Sciatic nerve (tissue), 2 donors: ENCODE measurements around the gene MEIS2. TPM values are rescaled to one million over a fixed set of nuclear protein-coding genes. Genes with fewer than 3 reads are reported as not detected.

ENCODE experiments used
- ATAC-seq: fragments of 200-7000 bp; cut with Tn5 transposase; one replicate; pipeline ENCODE4 v1.9.1; 2020; ENCODE audit warnings: mild to moderate bottlenecking, moderate library complexity
- DNase-seq: peaks from one replicate; pipeline ENCODE4 v3.0.0-alpha.2; 2020; ENCODE audit warnings: low spot score
- intact Hi-C: fragments of 100-400 bp; cut with DNase I; formaldehyde crosslinking; loops from one replicate; pipeline ENCODE4 v1.14.2; 2022
- total RNA-seq: library from RNA; stranded (reverse); fragmentation: NEBNext Ultra II Directional; extraction: Animal tissue kit (Norgen Biotek cat#: 25700); gene quantifications from one replicate; pipeline ENCODE4 v1.2.1, GENCODE V29; 2021
- donor health status: DM: no; HTN: no; CAD: no.
- donor health status: DM: no; HTN: no; CAD: no.

MEIS2 gene
- total RNA-seq, 1 donor from 2014 or later: 22.0 TPM

DNA sequence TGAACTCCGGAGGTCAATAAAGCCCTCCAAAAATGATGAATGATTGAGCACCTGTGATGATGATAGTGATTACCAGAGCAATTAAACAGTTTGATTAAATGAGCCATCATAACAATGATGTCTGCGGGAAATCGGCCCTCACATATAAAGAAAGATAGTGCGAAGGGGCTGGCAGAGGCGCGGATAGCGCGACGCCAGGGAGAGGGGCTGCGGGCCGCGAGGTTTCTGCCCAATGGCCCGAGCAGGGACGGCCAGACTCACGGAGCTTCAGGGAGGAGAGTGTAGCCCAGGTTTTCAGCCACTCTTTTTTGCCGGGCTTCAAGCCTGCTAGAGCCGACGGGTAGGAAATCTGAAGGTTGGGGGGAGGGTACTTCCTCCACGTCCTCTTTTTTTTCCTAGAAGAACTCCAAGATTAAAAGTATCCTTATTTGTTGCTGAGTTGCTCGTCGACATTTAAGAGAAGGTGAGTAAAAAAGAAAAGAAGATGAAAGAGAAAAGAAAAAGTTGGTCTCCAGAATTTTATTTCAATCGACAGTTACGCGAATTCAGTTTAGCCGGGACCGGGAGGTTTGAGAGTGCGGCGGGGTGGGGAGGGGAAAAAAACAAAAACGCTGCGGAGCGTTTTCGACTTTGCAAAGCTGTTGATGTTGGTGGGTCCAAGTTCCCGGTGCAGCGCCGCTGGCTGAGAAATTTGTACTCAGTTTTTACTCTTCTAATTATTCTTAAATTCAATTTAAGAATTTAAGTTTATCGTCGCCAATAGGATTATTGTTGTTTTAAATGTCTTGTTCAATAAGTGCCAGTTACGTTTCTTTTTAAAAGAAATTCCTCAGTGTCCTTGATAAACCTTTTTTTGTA is 2.2 kb upstream of the MEIS2 start:
- no peak for DNase-seq
- no peak for ATAC-seq
- intact Hi-C loops: no loop called here

DNA sequence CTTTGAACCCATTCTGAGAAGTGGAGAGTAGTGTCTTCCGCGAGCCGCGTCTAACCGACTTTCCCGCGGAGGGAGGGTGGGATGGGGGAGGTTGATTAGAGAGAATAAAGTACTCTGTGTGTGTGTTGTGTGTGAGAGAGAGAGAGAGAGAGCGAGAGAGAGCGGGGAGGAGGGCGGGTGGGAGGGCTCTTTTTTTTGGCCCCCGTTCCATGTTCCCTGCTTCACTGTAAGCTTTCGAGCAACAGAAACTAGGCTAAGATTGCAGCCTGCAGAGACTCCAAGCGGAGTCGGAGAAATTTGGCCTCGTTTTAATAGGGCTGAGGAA is 1.6 kb upstream of the MEIS2 start:
- ATAC-seq (peak; percentile 7), DNase-seq (no peak)
- intact Hi-C loops: no loop called here

DNA sequence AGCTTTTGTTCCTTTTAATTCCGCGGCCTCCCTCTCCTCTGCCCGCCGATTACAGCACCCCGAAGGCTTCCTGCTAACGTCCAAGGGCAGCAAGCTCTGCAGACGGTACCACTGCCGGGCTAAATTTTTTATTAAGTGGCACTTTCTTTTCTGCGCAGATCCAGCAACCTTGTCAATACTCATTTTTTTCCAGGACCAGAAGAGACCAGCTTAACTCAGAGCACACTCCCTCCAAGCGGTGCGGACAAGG is 542 bp upstream of the MEIS2 start:
- intact Hi-C loops: no loop called here
- DNase-seq (no peak), ATAC-seq (peak; percentile 4)

GRCh38 chr15:37099319-37100108 is 835 bp downstream of the MEIS2 start:
- no peak for DNase-seq
- intact Hi-C loops: no loop called here
- no peak for ATAC-seq

DNA sequence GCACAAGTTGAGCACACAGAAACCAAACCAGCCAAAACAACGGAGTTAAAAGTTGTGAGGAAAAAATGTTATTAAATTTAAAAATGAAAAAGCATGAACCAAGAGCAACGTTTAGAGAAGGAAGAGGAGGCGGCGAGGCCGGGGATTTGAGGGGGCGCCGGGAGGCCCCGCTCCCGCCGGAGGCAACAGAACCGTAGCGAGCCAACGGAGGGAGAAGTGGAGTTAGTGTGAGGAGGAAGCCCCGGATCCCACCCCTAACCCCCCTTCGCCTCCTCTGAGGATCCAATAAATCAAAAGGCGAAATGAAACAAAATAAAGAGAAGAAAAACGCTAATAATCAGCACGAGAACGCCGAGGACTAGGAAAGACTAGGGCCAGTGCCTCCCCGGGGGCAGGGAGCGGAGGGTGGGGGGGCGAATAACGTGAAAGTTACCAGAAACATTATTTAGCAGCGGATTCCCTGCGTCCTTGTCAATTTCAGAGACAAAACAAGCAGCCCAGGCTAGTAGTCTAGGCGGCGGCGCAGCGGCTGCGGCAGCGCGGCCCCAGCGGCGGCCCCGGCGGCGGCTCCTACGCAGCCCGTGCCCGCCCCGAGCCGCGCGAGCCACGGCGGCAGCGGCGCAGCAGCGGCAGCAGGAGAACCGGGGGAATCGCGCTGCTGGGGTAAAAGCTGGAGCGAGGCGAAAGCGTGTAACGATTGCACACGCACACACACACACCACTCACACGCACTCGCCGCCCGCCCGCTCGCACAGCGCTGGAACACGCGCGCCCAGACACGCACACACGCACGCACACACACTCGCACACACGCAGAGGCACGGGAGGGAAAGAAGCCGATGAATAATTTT is 1.7 kb downstream of the MEIS2 start:
- intact Hi-C loops: no loop called here
- ATAC-seq (no peak), DNase-seq (no peak)

DNA sequence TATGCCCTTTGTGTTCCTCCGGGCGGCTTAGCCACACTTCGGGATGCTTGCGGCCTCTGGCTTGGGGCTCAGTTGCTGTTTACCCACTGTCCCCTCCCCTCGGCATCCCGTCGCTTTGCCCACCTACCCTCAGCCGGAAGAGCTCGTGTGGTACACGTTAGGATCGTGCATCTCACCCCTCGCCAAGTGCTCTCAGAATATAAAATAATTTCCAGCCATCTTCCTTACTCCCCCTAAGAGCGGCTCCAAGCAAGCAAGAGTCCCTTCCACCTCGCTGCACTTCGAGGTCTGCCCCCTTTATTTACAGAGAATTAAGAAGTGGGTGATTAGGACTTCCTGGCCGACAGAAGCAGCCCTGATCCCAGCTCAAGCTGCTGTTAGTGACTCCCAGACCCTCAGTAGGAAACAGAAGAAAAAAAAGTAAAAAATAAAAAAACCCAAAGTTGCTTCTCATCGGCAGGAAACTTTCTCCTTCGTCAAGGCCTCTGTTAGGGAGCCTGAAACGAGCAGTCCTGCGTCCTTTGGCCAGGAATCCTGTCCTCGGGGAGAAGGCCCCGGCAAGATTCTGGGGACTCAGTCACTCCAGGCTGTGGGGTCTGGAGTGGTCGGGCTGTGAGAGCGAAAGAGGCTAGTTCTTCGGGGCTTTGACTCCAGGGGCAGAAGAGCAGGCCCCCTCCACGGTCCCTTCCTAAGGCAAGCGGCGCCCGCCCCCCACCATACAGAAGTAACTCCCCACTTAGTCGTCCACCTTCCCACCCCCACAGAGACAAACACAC is 3.0 kb downstream of the MEIS2 start:
- intact Hi-C loops: no loop called here
- DNase-seq (no peak), ATAC-seq (no peak)

DNA sequence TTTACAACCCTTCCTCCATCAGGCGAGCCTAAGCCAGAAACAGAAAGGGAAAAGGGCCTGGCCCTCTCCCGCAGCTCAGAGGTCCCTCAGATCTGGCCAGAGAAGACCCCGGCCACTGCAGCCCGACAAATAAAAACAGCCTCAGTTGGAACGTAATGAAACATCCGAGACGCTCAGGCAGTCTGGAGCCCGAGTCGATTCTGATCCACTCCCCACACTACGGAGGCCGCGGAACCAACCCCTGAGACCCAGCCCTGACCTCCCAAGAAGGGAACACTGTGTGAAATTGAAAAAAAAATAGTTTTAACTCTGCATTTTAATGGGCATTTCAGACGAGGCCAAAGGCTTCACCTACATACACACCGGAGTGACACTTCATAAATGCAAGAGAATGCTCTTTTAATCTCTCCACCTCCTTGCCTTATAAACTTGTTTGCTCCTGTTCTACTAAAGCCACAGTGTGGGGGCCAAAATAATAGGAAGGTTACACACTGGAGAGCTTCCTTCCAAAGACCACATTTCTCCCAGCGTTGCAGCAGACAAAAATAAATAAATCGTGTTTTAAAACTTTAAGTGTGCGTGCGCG is 3.7 kb downstream of the MEIS2 start:
- DNase-seq (no peak), ATAC-seq (no peak)
- intact Hi-C loops: no loop called here

DNA sequence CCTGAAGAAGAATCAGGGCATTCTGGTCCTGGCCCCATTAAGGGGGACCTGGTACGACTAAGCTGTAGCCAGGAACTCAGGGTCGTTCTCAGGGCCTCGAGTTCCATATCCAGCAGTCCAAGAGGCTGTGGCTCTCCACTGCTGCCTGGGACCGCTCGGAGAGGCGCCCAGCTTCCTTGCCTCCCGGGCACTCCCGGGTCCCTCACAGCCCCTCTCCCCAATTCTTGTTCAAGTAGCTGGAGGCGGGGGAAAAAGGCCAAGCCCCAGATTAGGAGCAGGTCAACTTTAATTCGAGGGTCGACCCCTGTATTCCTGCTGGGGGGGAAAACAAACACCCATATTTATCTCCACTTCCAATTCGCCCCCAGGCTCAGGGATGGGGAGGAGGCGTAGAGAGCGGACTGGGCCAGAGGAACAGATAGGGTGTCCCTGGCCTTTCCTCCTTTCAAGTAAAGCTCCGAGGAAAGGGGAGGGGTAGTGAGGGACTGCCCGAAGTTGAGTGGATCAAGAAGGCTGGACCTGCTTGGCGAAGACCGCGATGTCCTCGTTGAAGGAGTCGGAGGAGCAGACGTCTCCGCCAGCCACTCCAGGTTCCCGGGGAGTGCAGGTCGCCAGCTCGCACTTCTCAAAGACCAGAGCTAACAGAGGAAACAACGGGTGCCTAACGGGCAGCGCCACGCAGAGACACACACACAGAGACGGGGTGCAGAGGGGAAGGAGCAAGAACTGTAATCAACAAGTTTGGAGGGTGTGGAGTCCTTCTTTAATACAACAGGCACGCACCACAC is 4.4 kb downstream of the MEIS2 start:
- intact Hi-C loops: no loop called here
- no peak for DNase-seq
- ATAC-seq: no peak

- DNase-seq (no peak), ATAC-seq (no peak)
- intact Hi-C loops: no loop called here
These were observed 5.2 kb downstream of the MEIS2 start for GRCh38 chr15:37094915-37095711.

DNA sequence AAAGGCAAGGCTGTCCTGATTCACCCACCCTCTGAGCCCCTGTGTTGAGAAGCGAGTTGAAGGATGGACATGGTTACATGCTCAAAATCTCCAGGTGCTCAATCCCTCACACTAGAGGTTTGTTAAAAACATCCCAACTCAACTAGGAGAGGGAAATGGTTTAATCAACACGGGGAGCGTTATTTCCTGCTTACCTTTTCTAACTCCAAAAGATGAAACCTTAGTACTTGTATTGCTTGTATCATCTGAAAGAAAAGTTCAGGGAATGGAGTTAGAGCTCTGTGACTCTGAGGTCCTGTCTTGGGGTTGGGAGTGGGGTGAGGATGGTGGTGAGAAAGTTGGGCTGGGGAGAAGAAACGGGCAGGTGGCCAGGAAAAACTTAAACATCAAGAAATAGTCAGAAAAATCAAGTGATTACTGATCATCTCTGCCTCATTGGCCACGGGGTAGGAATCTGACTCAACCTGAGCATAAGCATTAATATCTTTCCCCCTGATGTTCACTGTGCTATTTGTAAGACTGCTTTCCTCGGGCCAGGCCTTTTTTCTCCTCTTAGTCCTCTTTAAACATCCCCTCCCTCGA is 5.9 kb downstream of the MEIS2 start:
- ATAC-seq: no peak
- intact Hi-C loops: no loop called here
- DNase-seq: no peak

DNA sequence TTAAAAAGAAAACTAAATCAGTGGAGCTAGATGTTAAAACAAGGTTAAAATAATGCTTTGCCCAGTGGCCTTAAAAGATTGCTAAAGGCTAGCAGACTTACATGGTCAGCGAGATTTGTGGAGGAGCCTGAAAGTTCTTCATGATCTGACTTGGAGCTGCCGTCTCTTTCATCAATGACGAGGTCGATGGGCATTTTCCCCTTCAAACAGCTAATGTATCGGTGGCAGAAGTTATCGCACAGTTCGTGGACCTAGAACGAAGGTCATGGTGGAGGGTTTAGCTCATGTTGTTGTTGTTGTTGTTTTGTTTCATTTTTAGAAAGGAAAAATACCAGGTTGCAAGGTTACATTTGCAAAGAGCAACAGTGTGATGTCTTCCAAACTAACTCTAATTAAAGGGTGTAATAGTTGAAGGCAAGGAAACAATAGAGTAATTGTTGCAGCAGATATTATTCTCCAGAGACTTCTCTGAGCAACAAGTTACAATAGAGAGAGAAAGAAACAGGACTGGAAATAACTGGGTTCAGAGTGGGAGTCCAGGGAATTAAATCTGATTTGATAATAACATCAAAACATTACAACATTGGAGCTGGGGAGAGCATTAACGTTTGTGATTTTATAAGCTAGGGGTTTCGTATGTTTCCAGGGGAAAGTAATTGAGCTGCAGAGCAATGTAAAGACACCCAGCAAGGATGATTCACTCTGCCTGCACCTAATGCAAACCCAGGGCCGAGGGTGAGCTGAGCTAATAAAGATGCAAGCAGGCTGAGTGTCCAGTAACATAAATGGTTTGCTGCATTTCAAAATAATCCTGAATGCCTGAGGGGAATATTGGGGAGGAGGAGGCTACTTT is 6.6 kb downstream of the MEIS2 start:
- ATAC-seq: peak; percentile 52
- DNase-seq: no peak
- intact Hi-C loops: no loop called here

- intact Hi-C loops: no loop called here
- DNase-seq (no peak), ATAC-seq (no peak)
These were observed 9.7 kb downstream of the MEIS2 start for GRCh38 chr15:37090543-37091175.

DNA sequence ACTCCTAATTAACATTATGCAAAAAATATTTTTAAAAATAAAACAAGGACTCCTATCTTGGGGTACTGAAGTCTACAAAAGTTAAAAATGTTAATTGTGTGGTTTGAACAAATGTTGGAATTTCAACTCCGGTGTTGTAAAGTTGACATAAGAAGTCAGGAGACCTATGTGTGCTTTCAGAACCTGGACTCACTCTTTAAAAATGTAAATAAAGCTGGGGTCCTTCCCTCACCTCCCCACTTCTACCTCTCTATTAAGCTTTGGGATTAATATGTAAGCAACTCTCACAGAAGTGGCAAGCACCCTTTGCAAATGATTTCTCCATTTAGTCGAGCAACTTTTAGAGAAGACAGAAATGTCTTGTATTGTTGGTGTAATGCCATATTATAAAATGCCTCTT is 11.9 kb downstream of the MEIS2 start:
- DNase-seq (no peak), ATAC-seq (no peak)
- intact Hi-C loops: no loop called here

- ATAC-seq: peak; percentile 68
- intact Hi-C loops: no loop called here
- DNase-seq: no peak
These were observed 13.2 kb downstream of the MEIS2 start for GRCh38 chr15:37087131-37087588.

GRCh38 chr15:37086521-37086920 is 13.8 kb downstream of the MEIS2 start:
- ATAC-seq (peak; percentile 48), DNase-seq (no peak)
- intact Hi-C loops: no loop called here

- DNase-seq (no peak), ATAC-seq (no peak)
- intact Hi-C loops: no loop called here
These were observed 14.2 kb downstream of the MEIS2 start for GRCh38 chr15:37086120-37086519.
